Frontal cortex (tissue), 4 donors: ENCODE measurements around the gene ANKRD11. TPM values are rescaled to one million over a fixed set of nuclear protein-coding genes. Genes with fewer than 3 reads are reported as not detected.
A peak's percentile ranks its signal among the peaks of the same experiment; 100 is the strongest.
"Not testable (repeated sequence)": the region's sequence is repeated elsewhere in the genome, so short reads cannot be mapped to it uniquely, and the experiment has no call there.

Experiments
- DNase-seq, 2 donors: peaks; one replicate each; pipeline ENCODE4 v3.0.0; 2012; ENCODE audit warnings: low spot score in 2 of 2
- FAIRE-seq: peaks from 2 replicates; lab custom pipeline; 2012; peaks lifted over from hg19 to GRCh38; lab: Jason Lieb, UNC
- total RNA-seq: library from RNA; depleted of rRNA; stranded (reverse); fragments of >200 nt; gene quantifications from one replicate; pipeline ENCODE4 v1.2.3, GENCODE V29; 2014
- donor health status: control.
- donor health status: control.
- donor health status: control.

ANKRD11 gene
- total RNA-seq, 1 donor from 2014 or later, result 27.7 TPM

- no peak for DNase-seq
- no peak for FAIRE-seq
Measured at GRCh38 chr16:89270666-89271345, 219.6 kb downstream of the ANKRD11 start.

- FAIRE-seq (no peak), DNase-seq (no peak)
Measured at GRCh38 chr16:89269805-89270665, 220.3 kb downstream of the ANKRD11 start.

GRCh38 chr16:89268987-89269735 lies 221.2 kb downstream of the ANKRD11 start:
- DNase-seq (no peak), FAIRE-seq (no peak)

- DNase-seq (no peak), FAIRE-seq (no peak)
Measured at GRCh38 chr16:89268585-89268984, 221.8 kb downstream of the ANKRD11 start.

- not testable (repeated sequence) for FAIRE-seq, DNase-seq
Measured at GRCh38 chr16:89267746-89268145, 222.6 kb downstream of the ANKRD11 start.

- no peak for FAIRE-seq
Measured at GRCh38 chr16:89266521-89267134, 223.7 kb downstream of the ANKRD11 start.

GRCh38 chr16:89265647-89266046 lies 224.7 kb downstream of the ANKRD11 start:
- FAIRE-seq, result no peak

More at GRCh38 chr16:89266521-89267134, 223.7 kb downstream of the ANKRD11 start:
- no peak for DNase-seq

GRCh38 chr16:89264800-89265550 lies 225.4 kb downstream of the ANKRD11 start:
- FAIRE-seq, result no peak

More at GRCh38 chr16:89265647-89266046, 224.7 kb downstream of the ANKRD11 start:
- DNase-seq, result no peak

GRCh38 chr16:89261691-89262563 lies 228.4 kb downstream of the ANKRD11 start:
- DNase-seq (no peak), FAIRE-seq (no peak)

More at GRCh38 chr16:89264800-89265550, 225.4 kb downstream of the ANKRD11 start:
- DNase-seq, result no peak

GRCh38 chr16:89259901-89260300 lies 230.5 kb downstream of the ANKRD11 start:
- not testable (repeated sequence) for FAIRE-seq, DNase-seq

- FAIRE-seq (no peak), DNase-seq (no peak)
Measured at GRCh38 chr16:89257757-89258465, 232.4 kb downstream of the ANKRD11 start.

- peak in 1 of 2 donors; percentile 44 for DNase-seq
- no peak for FAIRE-seq
Measured at GRCh38 chr16:89257281-89257731, 233.1 kb downstream of the ANKRD11 start.

- FAIRE-seq, result no peak
- DNase-seq, result peak; percentile 65 to 90
Measured at GRCh38 chr16:89256651-89257254, 233.6 kb downstream of the ANKRD11 start.

- FAIRE-seq, result no peak
Measured at GRCh38 chr16:89253548-89254287, 236.6 kb downstream of the ANKRD11 start.

GRCh38 chr16:89248196-89248982 lies 242.0 kb downstream of the ANKRD11 start:
- no peak for FAIRE-seq
- no peak for DNase-seq

More at GRCh38 chr16:89253548-89254287, 236.6 kb downstream of the ANKRD11 start:
- no peak for DNase-seq

GRCh38 chr16:89247734-89248075 lies 242.7 kb downstream of the ANKRD11 start:
- FAIRE-seq, result not testable (repeated sequence)
- DNase-seq, result peak in 1 of 2 donors; percentile 21
